Trophoblast cell (in vitro differentiated cells and primary cell): ENCODE results near the gene MZT2B.
"Not testable (repeated sequence)": the region's sequence is repeated elsewhere in the genome, so short reads cannot be mapped to it uniquely, and the experiment has no call there.

Experiments used
- DNase-seq, 2 donors: peaks; one replicate each; pipeline ENCODE4 v3.0.0-alpha.2; 2016
- H2AFZ ChIP-seq: 2 replicates; pipeline ENCODE4 v1.6.1; 2013; ENCODE audit warnings: low read length, moderate library complexity, mild to moderate bottlenecking; ENCODE audit not compliant: insufficient read depth, poor library complexity
- H2AK5ac ChIP-seq: 2 replicates; pipeline ENCODE4 v1.6.1; 2013; ENCODE audit warnings: mild to moderate bottlenecking, low read length
- H2BK120ac ChIP-seq: 2 replicates; pipeline ENCODE4 v1.6.1; 2013; ENCODE audit warnings: low read length, mild to moderate bottlenecking, moderate library complexity; ENCODE audit not compliant: insufficient read depth, poor library complexity
- H2BK12ac ChIP-seq: 2 replicates; pipeline ENCODE4 v1.6.1; 2013; ENCODE audit warnings: mild to moderate bottlenecking, low read length, moderate library complexity
- H2BK5ac ChIP-seq: 2 replicates; pipeline ENCODE4 v1.6.1; 2013; ENCODE audit warnings: low read length, low read depth, moderate library complexity, mild to moderate bottlenecking; ENCODE audit not compliant: poor library complexity
- H3K14ac ChIP-seq: 2 replicates; pipeline ENCODE4 v1.6.1; 2013; ENCODE audit warnings: mild to moderate bottlenecking, low read length
- H3K18ac ChIP-seq: 2 replicates; pipeline ENCODE4 v1.6.1; 2013; ENCODE audit warnings: mild to moderate bottlenecking, low read length
- H3K23ac ChIP-seq: 2 replicates; pipeline ENCODE4 v1.6.1; 2013; ENCODE audit warnings: low read length
- H3K27ac ChIP-seq: 2 replicates; pipeline ENCODE4 v1.5.1; 2013; ENCODE audit warnings: low read depth, mild to moderate bottlenecking, inconsistent platforms, low read length, moderate library complexity
- H3K27me3 ChIP-seq: 2 replicates; pipeline ENCODE4 v1.6.1; 2013; ENCODE audit warnings: inconsistent platforms, mild to moderate bottlenecking, low read length, moderate library complexity; ENCODE audit not compliant: insufficient read depth
- H3K36me3 ChIP-seq, 2 experiments: 1 replicate in 1 of 2; 2 replicates in 1 of 2; pipeline ENCODE4 v1.6.1; 2013; ENCODE audit warnings: low read length in 2 of 2, mild to moderate bottlenecking in 2 of 2, moderate library complexity in 1 of 2; ENCODE audit not compliant: insufficient read depth in 2 of 2, control insufficient read depth in 1 of 2
- H3K4ac ChIP-seq: 2 replicates; pipeline ENCODE4 v1.6.1; 2013; ENCODE audit warnings: low read depth, mild to moderate bottlenecking, low read length, moderate library complexity
- H3K4me1 ChIP-seq, 2 experiments: 1 replicate in 1 of 2; 2 replicates in 1 of 2; pipeline ENCODE4 v1.6.1; 2013; ENCODE audit warnings: low read length in 2 of 2, mild to moderate bottlenecking in 2 of 2, moderate library complexity in 1 of 2; ENCODE audit not compliant: insufficient read depth in 2 of 2, control insufficient read depth in 1 of 2
- H3K4me2 ChIP-seq: 2 replicates; pipeline ENCODE4 v1.6.1; 2013; ENCODE audit warnings: inconsistent platforms, mild to moderate bottlenecking, low read length, moderate library complexity
- H3K4me3 ChIP-seq: 2 replicates; pipeline ENCODE4 v1.5.1; 2013; ENCODE audit warnings: mild to moderate bottlenecking, low read depth, low read length, inconsistent platforms
- H3K79me1 ChIP-seq: one replicate; pipeline ENCODE4 v1.6.1; 2013; ENCODE audit warnings: low read length
- H3K79me2 ChIP-seq: 2 replicates; pipeline ENCODE4 v1.6.1; 2013; ENCODE audit warnings: low read length, mild to moderate bottlenecking; ENCODE audit not compliant: control insufficient read depth, insufficient read depth, poor library complexity
- H3K9ac ChIP-seq: 2 replicates; pipeline ENCODE4 v1.6.1; 2013; ENCODE audit warnings: mild to moderate bottlenecking, low read length
- H3K9me3 ChIP-seq: 2 replicates; pipeline ENCODE4 v1.6.1; 2013; ENCODE audit warnings: low read depth, mild to moderate bottlenecking, control low read depth, inconsistent platforms, low read length; ENCODE audit not compliant: insufficient read depth
- H4K12ac ChIP-seq: 2 replicates; pipeline ENCODE4 v1.6.1; 2013; ENCODE audit warnings: low read depth, mild to moderate bottlenecking, low read length, moderate library complexity
- H4K8ac ChIP-seq: 2 replicates; pipeline ENCODE4 v1.6.1; 2013; ENCODE audit warnings: low read depth, mild to moderate bottlenecking, low read length, moderate library complexity
- H4K91ac ChIP-seq: one replicate; pipeline ENCODE4 v1.6.1; 2013; ENCODE audit warnings: low read depth, mild to moderate bottlenecking, low read length, moderate library complexity
- whole genome bisulfite sequencing: extraction: QIAGEN DNeasy Blood & Tissue Kit; methylation state at CpG from one replicate; pipeline ENCODE4 v1.1.7; 2013; ENCODE audit warnings: missing lambda C conversion rate; ENCODE audit not compliant: insufficient read length, insufficient coverage; ENCODE audit errors: extremely low coverage; 5-methylcytosine and 5-hydroxymethylcytosine counted together

MZT2B gene

DNA sequence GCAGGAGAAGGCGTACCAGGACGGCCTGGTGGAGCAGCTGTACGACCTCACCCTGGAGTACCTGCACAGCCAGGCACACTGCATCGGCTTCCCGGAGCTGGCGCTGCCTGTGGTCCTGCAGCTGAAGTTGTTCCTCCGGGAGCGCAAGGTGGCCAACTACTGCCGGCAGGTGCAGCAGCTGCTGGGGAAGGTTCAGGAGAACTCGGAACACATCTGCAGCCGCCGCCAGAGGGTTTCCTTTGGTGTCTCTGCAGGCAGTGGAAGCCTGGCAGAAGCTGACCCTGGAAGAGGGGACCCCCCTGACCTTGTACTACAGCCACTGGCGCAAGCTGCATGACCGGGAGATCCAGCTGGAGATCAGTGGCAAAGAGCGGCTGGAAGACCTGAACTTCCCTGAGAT lies 48.8 kb downstream of the MZT2B start:
- not testable (repeated sequence) for DNase-seq, H3K18ac ChIP-seq, H3K4me3 ChIP-seq, H4K8ac ChIP-seq, H2AFZ ChIP-seq, H3K4me2 ChIP-seq, H3K4ac ChIP-seq, H2AK5ac ChIP-seq, H2BK120ac ChIP-seq, H3K36me3 ChIP-seq, H3K4me1 ChIP-seq, H2BK5ac ChIP-seq, H3K14ac ChIP-seq, H3K27me3 ChIP-seq, H2BK12ac ChIP-seq, H3K23ac ChIP-seq, H3K27ac ChIP-seq, H4K91ac ChIP-seq, H3K9me3 ChIP-seq, H3K9ac ChIP-seq, H3K79me1 ChIP-seq, H4K12ac ChIP-seq, H3K79me2 ChIP-seq
- WGBS = no CpG with 5 or more reads among the region's 15 CpGs

GRCh38 chr2:130231656-130232055 lies 49.6 kb downstream of the MZT2B start:
- no CpG with 5 or more reads among the region's 12 CpGs for WGBS
- Histone ChIP-seq H2BK120ac (no peak overlapping the region), H2BK12ac (no peak overlapping the region), H4K8ac (no peak overlapping the region), H4K91ac (no peak overlapping the region), H3K4me1 (no peaks in the 10 kb centered on the region), H2AFZ (no peak overlapping the region), H3K9ac (no peak overlapping the region), H3K4me2 (no peak overlapping the region), H2BK5ac (no peak overlapping the region), H3K27me3 (no peaks in the 10 kb centered on the region), H3K18ac (no peak overlapping the region), H3K14ac (no peak overlapping the region), H3K4me3 (no peak overlapping the region), H3K27ac (no peak overlapping the region), H4K12ac (no peak overlapping the region), H3K79me1 (no peaks in the 10 kb centered on the region), H3K9me3 (no peaks in the 10 kb centered on the region), H3K36me3 (no peaks in the 10 kb centered on the region), H3K4ac (no peak overlapping the region), H3K23ac (no peak overlapping the region), H3K79me2 (no peaks in the 10 kb centered on the region), H2AK5ac (no peak overlapping the region)
- DNase-seq = no peak

- not testable (repeated sequence) for H4K91ac ChIP-seq, H3K79me1 ChIP-seq, H2BK5ac ChIP-seq, H2AFZ ChIP-seq, H3K79me2 ChIP-seq, H2BK120ac ChIP-seq, H3K18ac ChIP-seq, H3K27ac ChIP-seq, H3K4ac ChIP-seq, H4K8ac ChIP-seq, H4K12ac ChIP-seq, DNase-seq, H3K4me3 ChIP-seq, H3K23ac ChIP-seq, H3K14ac ChIP-seq, H3K9me3 ChIP-seq, H2BK12ac ChIP-seq, H3K36me3 ChIP-seq, H3K4me2 ChIP-seq, H3K4me1 ChIP-seq, H2AK5ac ChIP-seq, H3K9ac ChIP-seq, H3K27me3 ChIP-seq
- WGBS = no CpG with 5 or more reads among the region's 2 CpGs
Measured at GRCh38 chr2:130233066-130233465, 51.0 kb downstream of the MZT2B start.

GRCh38 chr2:130239581-130239980 lies 57.5 kb downstream of the MZT2B start:
- H4K91ac ChIP-seq, H3K36me3 ChIP-seq, H3K18ac ChIP-seq, H3K9me3 ChIP-seq, H3K27me3 ChIP-seq, H2BK12ac ChIP-seq, H3K4me1 ChIP-seq, H3K4me2 ChIP-seq, H3K14ac ChIP-seq, H3K79me2 ChIP-seq, DNase-seq, H4K8ac ChIP-seq, H3K4me3 ChIP-seq, H4K12ac ChIP-seq, H2BK5ac ChIP-seq, H3K23ac ChIP-seq, H2AFZ ChIP-seq, H3K27ac ChIP-seq, H2BK120ac ChIP-seq, H3K9ac ChIP-seq, H3K4ac ChIP-seq, H3K79me1 ChIP-seq, H2AK5ac ChIP-seq: not testable (repeated sequence)
- no CpG with 5 or more reads among the region's 6 CpGs for WGBS
